Caco-2 (cell line): ENCODE measurements around the gene JMJD6. TPM values are rescaled to one million over a fixed set of nuclear protein-coding genes. Genes with fewer than 3 reads are reported as not detected.
"Not testable (repeated sequence)": the region's sequence is repeated elsewhere in the genome, so short reads cannot be mapped to it uniquely, and the experiment has no call there.

ENCODE experiments used
- BruUV-seq: library from RNA; stranded (reverse); fragments of 400-500 nt; replicated peaks from 2 replicates; lab custom pipeline; 2021; lab: Mats Ljungman, UMichigan
- CTCF ChIA-PET: fragments of 300-600 bp; sonication (Branson Sonifier 250); formaldehyde crosslinking; loops from one replicate; lab custom pipeline; 2022; ENCODE audit warnings: antibody characterized with exemption; lab: Charles Lee
- POLR2A ChIA-PET: fragments of 300-600 bp; sonication (Branson Sonifier 250); formaldehyde crosslinking; loops from one replicate; lab custom pipeline; 2022; ENCODE audit warnings: antibody characterized with exemption; lab: Charles Lee
- DNase-seq, 2 experiments: peaks; one replicate each; pipeline versions ENCODE4 v3.0.0 to v3.0.0-alpha.2; 2020 to 2022
- H3K27me3 ChIP-seq: replicated peaks from 2 replicates; pipeline ENCODE4 v1.6.0; 2011; ENCODE audit warnings: low read length; ENCODE audit not compliant: control insufficient read depth, insufficient read depth
- H3K36me3 ChIP-seq: 2 replicates; pipeline ENCODE4 v1.5.1; 2011; ENCODE audit warnings: low read length; ENCODE audit not compliant: control insufficient read depth, insufficient read depth
- H3K4me1 ChIP-seq: fragments of 250-450 bp; sonication (Bioruptor Pico); 2 replicates; pipeline ENCODE4 v1.5.1; 2020; ENCODE audit warnings: mild to moderate bottlenecking
- H3K4me3 ChIP-seq: 2 replicates; pipeline ENCODE4 v1.5.1; 2011; ENCODE audit warnings: low read depth, mild to moderate bottlenecking, control low read depth, low read length
- H3K9me3 ChIP-seq: fragments of 250-450 bp; sonication (Bioruptor Pico); 2 replicates; pipeline ENCODE4 v1.5.1; 2020; ENCODE audit warnings: mild to moderate bottlenecking, moderate library complexity
- H3K27ac Mint-ChIP-seq: one replicate; pipeline ENCODE4 v1.8.0; 2022; ENCODE audit warnings: mixed read lengths; ENCODE audit not compliant: unreplicated experiment
- H3K27me3 Mint-ChIP-seq: one replicate; pipeline ENCODE4 v1.8.0; 2022; ENCODE audit warnings: mixed read lengths; ENCODE audit not compliant: insufficient read depth, unreplicated experiment
- H3K36me3 Mint-ChIP-seq: one replicate; pipeline ENCODE4 v1.8.0; 2022; ENCODE audit warnings: mild to moderate bottlenecking, mixed read lengths; ENCODE audit not compliant: insufficient read depth, unreplicated experiment
- H3K4me1 Mint-ChIP-seq: one replicate; pipeline ENCODE4 v1.8.0; 2022; ENCODE audit warnings: low read depth, mixed read lengths; ENCODE audit not compliant: unreplicated experiment
- H3K4me3 Mint-ChIP-seq: one replicate; pipeline ENCODE4 v1.8.0; 2022; ENCODE audit warnings: mild to moderate bottlenecking, moderate library complexity, mixed read lengths; ENCODE audit not compliant: unreplicated experiment
- H3K9me3 Mint-ChIP-seq: one replicate; pipeline ENCODE4 v1.8.0; 2022; ENCODE audit warnings: mixed read lengths; ENCODE audit not compliant: unreplicated experiment
- intact Hi-C: fragments of 100-400 bp; cut with micrococcal nuclease; formaldehyde crosslinking; loops from one replicate; pipeline ENCODE4 v1.10.0; 2022; ENCODE audit not compliant: unreplicated experiment
- total RNA-seq: library from RNA; stranded (reverse); gene quantifications from 2 replicates; pipeline ENCODE4 v1.2.3, GENCODE V29; 2022
- TF ChIP-seq, protein P1 (sequence below), 2 experiments: fragments of 200-600 bp in 1 of 2; IDR thresholded peaks; 1 replicate in 1 of 2; 2 replicates in 1 of 2; pipeline versions ENCODE4 v1.5.1 to v1.8.0; 2011 to 2022; ENCODE audit warnings: antibody characterized with exemption in 1 of 2, control low read depth in 1 of 2, inconsistent platforms in 1 of 2, low read depth in 1 of 2, low read length in 1 of 2, mild to moderate bottlenecking in 1 of 2, moderate library complexity in 1 of 2; ENCODE audit not compliant: insufficient read depth in 1 of 2, severe bottlenecking in 1 of 2, unreplicated experiment in 1 of 2

JMJD6 gene
- total RNA-seq, 1 experiment from 2014 or later, result 37.4 TPM

DNA sequence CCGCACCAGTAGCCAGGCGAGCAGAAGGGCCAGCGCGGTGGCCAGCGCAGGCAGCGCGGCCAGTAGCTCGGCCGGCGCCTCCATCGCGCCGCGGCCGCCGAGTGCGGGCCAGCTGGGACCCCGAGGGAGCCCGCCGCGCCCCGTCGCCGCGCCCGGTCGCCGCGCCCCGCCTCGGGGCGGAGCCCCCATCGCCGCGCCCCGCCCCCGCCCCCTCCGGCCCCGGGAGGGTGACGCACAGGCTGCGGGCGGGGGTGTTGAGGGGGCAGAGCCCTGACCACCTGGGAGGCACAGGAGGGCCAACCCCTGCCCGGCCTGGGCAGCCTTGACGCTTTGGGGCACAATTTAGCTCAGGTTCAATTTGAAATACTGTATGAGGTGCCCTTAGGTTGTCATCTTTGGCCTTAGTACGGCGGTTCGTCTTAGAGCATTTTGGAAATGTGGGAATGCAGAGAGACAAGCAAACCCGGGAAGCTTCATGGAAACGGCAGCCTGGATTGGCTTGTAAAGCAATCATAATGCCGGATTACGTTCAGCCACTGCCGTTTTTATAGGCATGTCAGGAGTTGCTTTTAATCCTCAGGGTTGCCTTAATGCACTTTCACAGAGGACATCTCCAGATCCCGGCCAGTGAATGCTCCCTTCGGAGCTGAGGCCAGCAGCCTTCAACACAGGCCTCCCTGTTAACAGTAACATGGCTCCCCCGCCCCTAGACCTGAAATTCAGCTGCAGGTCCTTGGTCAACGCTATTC lies 15.4 kb downstream of the JMJD6 start, which contains the start of gene MXRA7:
Gene MXRA7 (minus strand): TSS at position 103 of the 749 bp plus-strand sequence. CDS start 19 bp downstream, at position 84.
- peak; percentile 64 to 79 for DNase-seq
- H3K4me1 ChIP-seq, result peaks cover 13% of the 10 kb centered on the region
- no peaks in the 10 kb centered on the region for H3K9me3 ChIP-seq
- peak within 1 kb of the TSS; percentile 75 for H3K27ac Mint-ChIP-seq
- H3K27me3 Mint-ChIP-seq, result no peaks in the 10 kb centered on the region
- peaks cover 15% of the 10 kb centered on the region for H3K4me1 Mint-ChIP-seq
- no peaks in the 10 kb centered on the region for H3K9me3 Mint-ChIP-seq
- peak within 1 kb of the TSS; percentile 71 for H3K4me3 ChIP-seq
- POLR2A ChIA-PET, result interaction anchor here (1.0 to 1.3 kb wide), 2 partner anchors 35 to 154 kb away, joined by 3 to 4 read pairs; no protein-coding TSS in a partner anchor
- TF ChIP-seq, protein P1, sequence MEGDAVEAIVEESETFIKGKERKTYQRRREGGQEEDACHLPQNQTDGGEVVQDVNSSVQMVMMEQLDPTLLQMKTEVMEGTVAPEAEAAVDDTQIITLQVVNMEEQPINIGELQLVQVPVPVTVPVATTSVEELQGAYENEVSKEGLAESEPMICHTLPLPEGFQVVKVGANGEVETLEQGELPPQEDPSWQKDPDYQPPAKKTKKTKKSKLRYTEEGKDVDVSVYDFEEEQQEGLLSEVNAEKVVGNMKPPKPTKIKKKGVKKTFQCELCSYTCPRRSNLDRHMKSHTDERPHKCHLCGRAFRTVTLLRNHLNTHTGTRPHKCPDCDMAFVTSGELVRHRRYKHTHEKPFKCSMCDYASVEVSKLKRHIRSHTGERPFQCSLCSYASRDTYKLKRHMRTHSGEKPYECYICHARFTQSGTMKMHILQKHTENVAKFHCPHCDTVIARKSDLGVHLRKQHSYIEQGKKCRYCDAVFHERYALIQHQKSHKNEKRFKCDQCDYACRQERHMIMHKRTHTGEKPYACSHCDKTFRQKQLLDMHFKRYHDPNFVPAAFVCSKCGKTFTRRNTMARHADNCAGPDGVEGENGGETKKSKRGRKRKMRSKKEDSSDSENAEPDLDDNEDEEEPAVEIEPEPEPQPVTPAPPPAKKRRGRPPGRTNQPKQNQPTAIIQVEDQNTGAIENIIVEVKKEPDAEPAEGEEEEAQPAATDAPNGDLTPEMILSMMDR (IDR thresholded peaks at IDR 0.05; ENCODE audit: insufficient read depth in 1 of 2, low read depth in 1 of 2, low read length in 1 of 2, severe bottlenecking in 1 of 2, unreplicated experiment in 1 of 2), result no peak
- H3K27me3 ChIP-seq, result no peaks in the 10 kb centered on the region
- no TSS peak for BruUV-seq
- CTCF ChIA-PET, result interaction anchor here (1.1 to 1.4 kb wide), 2 partner anchors 30 to 154 kb away, joined by 3 to 4 read pairs; no protein-coding TSS in a partner anchor
- H3K4me3 Mint-ChIP-seq, result peak within 1 kb of the TSS; percentile 77
- H3K36me3 Mint-ChIP-seq, result peaks cover 17% of the 10 kb centered on the region
- intact Hi-C loops, result loop anchor here (1.0 to 5.0 kb wide), 2 partner anchors 26 to 39 kb away; partner anchors contain the start of gene SRSF2
- H3K36me3 ChIP-seq, result peaks cover 2% of the 10 kb centered on the region

DNA sequence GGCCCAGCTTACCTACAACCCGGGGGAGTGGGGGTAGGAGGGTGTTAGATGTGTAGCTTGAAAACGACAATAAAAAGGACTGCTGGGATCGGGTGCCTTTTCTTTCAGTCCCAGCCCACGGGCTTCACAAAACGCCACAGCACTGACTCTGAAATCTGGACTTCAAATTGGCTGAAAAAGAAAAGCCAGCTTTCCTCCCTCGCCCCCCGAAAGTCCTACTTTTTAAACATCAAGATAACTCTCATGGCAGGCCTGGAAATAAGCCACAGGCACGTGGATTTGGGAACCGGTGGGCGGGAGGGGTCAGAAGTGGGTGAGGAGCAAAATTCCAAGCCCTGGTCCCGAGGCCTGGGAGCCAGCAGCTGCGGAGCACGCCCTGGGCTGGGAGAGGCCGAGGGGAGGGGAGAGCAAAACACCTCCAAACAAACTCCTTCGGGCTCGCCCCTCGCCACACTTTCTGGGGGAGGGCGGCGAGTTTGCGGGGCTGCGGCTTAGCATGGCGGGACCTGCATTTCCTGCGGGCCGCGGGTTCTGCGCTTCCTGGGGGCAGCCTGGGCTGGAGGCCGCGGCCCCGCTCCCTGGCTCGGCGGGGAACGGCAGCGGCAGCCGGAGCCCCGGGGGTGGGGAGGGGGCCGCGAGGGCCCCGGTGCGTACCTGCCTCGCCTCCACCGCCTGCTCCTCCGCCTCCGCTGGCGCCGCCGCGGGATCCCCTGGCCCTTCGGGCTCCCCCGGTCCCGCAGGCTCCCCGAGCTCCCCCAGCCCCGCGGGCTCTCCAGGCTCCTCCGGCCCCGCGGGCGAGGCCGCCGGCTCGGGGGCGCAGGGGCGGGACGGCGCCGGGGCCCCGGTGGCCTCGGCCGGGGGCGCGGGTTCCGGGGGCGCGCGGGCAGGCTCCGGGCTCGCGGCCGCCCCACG lies 16.2 kb downstream of the JMJD6 start:
- H3K4me3 ChIP-seq, result peak overlapping the region; percentile 71
- Mint-ChIP-seq H3K4me1 (peaks cover 15% of the 10 kb centered on the region), H3K4me3 (peak overlapping the region; percentile 77), H3K27ac (peak overlapping the region; percentile 74)
- not testable (repeated sequence) for H3K27me3 ChIP-seq, H3K9me3 Mint-ChIP-seq, H3K36me3 Mint-ChIP-seq, H3K9me3 ChIP-seq, H3K36me3 ChIP-seq, BruUV-seq, H3K27me3 Mint-ChIP-seq
- intact Hi-C loops, result loop anchor here (5.0 kb wide), 1 partner anchor 38 kb away; no protein-coding TSS in a partner anchor
- peak in 1 of 2 experiments; percentile 45 for DNase-seq
- POLR2A ChIA-PET, result interaction anchor here (1.0 to 1.3 kb wide), 2 partner anchors 36 to 153 kb away, joined by 3 to 4 read pairs; no protein-coding TSS in a partner anchor
- peaks cover 13% of the 10 kb centered on the region for H3K4me1 ChIP-seq
- CTCF ChIA-PET, result interaction anchor here (0.9 to 1.4 kb wide), 3 partner anchors 28 to 153 kb away, joined by 3 to 6 read pairs (median 4); no protein-coding TSS in a partner anchor

DNA sequence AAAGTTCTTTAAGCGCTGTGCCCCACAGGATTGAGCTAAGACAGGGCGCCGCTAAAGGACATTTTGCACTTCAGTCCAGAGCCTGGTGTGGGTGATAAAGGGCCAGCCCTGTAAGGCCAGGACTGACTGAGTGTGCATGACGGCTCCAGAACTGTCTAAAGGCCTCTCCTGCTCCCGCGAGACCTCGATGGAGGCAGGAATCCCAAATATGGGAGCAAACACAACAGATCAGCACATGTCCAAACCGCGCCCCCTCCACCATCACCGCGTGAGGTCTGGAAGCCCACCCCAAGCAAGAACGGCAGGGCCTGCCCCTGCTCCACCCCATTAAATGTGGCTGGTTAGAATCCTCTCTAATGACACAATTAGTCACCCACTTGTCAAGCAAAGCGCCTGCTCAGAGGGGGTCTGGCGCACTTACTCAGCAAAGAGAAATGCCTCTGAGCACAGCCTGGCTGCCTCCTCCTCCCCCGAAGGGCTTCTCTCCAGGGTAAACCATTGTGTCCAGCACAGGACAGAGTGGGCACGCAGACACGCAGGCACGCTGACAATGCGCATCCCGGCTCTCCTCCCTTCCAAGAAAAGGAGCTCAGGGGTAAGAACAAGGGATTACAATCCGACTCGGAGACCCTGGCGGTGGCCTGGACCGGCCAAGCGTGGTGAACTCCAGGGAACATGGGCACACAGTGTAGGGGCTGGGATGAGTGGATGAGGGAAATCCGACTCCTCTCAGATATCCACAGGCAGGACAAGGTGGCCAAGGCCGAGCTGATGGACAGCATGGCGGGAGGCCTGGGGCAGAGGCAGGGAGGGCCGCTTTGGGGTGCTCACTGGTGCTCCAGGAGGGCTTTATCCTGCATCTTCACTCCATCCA lies 17.1 kb downstream of the JMJD6 start:
- Mint-ChIP-seq H3K27ac (peak overlapping the region; percentile 74), H3K9me3 (no peaks in the 10 kb centered on the region), H3K36me3 (peaks cover 7% of the 10 kb centered on the region), H3K4me3 (peak overlapping the region; percentile 77), H3K4me1 (peaks cover 15% of the 10 kb centered on the region), H3K27me3 (no peaks in the 10 kb centered on the region)
- ChIA-PET CTCF (interaction anchor here (0.5 to 1.2 kb wide), 4 partner anchors 12 to 1456 kb away, joined by 3 to 6 read pairs (median 3); no protein-coding TSS in a partner anchor), POLR2A (no interaction called here)
- TF ChIP-seq, protein P1 (IDR thresholded peaks at IDR 0.05; ENCODE audit: insufficient read depth in 1 of 2, low read depth in 1 of 2, low read length in 1 of 2, severe bottlenecking in 1 of 2, unreplicated experiment in 1 of 2), result no peak
- Histone ChIP-seq H3K4me1 (peaks cover 13% of the 10 kb centered on the region), H3K27me3 (no peaks in the 10 kb centered on the region), H3K9me3 (no peaks in the 10 kb centered on the region), H3K36me3 (peaks cover 2% of the 10 kb centered on the region; the same call in 1 of the 2 replicates), H3K4me3 (peak overlapping the region; percentile 71)
- BruUV-seq, result TSS peak; percentile 34
- DNase-seq, result no peak
- intact Hi-C loops, result no loop called here
